Right cardiac atrium (tissue), 5 donors: ENCODE measurements around the gene SERTM2. TPM values are rescaled to one million over a fixed set of nuclear protein-coding genes. Genes with fewer than 3 reads are reported as not detected.

ENCODE experiments used
- ATAC-seq, 2 donors: fragments of 200-7000 bp; cut with Tn5 transposase; one replicate each; pipeline versions ENCODE4 v1.8.0 to v1.9.1; 2020; ENCODE audit warnings: moderate library complexity in 2 of 2, mild to moderate bottlenecking in 1 of 2
- DNase-seq, 3 donors: peaks; one replicate each; pipeline ENCODE4 v3.0.0-alpha.2; 2020
- H3K27ac ChIP-seq: one replicate; pipeline ENCODE4 v1.5.1; 2013; ENCODE audit warnings: mild to moderate bottlenecking, low read length, control low read depth, moderate library complexity
- H3K27me3 ChIP-seq: one replicate; pipeline ENCODE4 v1.6.1; 2013; ENCODE audit not compliant: control insufficient read depth, insufficient read depth
- H3K4me1 ChIP-seq: one replicate; pipeline ENCODE4 v1.6.1; 2013; ENCODE audit warnings: low read length; ENCODE audit not compliant: control insufficient read depth, insufficient read depth
- H3K4me3 ChIP-seq: one replicate; pipeline ENCODE4 v1.5.1; 2013; ENCODE audit warnings: low read length, control low read depth
- H3K9me3 ChIP-seq: one replicate; pipeline ENCODE4 v1.6.1; 2013; ENCODE audit warnings: low read length; ENCODE audit not compliant: control insufficient read depth
- WGBS: extraction: QIAGEN DNeasy Blood & Tissue Kit; methylation state at CpG from one replicate; pipeline ENCODE4 v1.1.7; 2013; 5-methylcytosine and 5-hydroxymethylcytosine counted together
- intact Hi-C, 4 donors: fragments of 100-400 bp; cut with DNase I; formaldehyde crosslinking; loops; one replicate each; pipeline versions ENCODE4 v1.11.0 to v1.14.0; 2022 to 2023
- polyA plus RNA-seq: library from polyadenylated mRNA; stranded (reverse); fragments of 200-250 nt; gene quantifications from one replicate; pipeline ENCODE4 v1.2.3, GENCODE V29; 2013
- total RNA-seq, 4 donors: library from RNA; stranded (reverse); fragmentation: NEBNext Ultra II Directional; extraction: Animal tissue kit (Norgen Biotek cat#: 25700); gene quantifications; one replicate each; pipeline ENCODE4 v1.2.1, GENCODE V29; 2021
- donor health status: healthy with polysubstance abuse.
- donor health status: DM: no; HTN: yes; CAD: no.
- donor health status: DM: no; HTN: no; CAD: no.
- donor health status: DM: no; HTN: yes; CAD: no; lungs with severe emphysema.
- donor health status: DM: yes; HTN: yes; CAD: no.

The SERTM2 gene
- total and polyA plus RNA-seq, 5 donors: not detected

- no peaks in the 10 kb centered on the region for H3K4me1 ChIP-seq
- no peak overlapping the region for H3K4me3 ChIP-seq
- DNase-seq (no peak), ATAC-seq (no peak)
- intact Hi-C loops: no loop called here
- 48% methylated on average over 3 of the region's 3 CpGs for WGBS
- no peaks in the 10 kb centered on the region for H3K9me3 ChIP-seq
- H3K27me3 ChIP-seq: no peaks in the 10 kb centered on the region
- no peak overlapping the region for H3K27ac ChIP-seq
Observed at GRCh38 chrX:111560801-111561200, 49.4 kb downstream of the SERTM2 start.

- no peaks in the 10 kb centered on the region for H3K4me1 ChIP-seq
- H3K4me3 ChIP-seq: no peak overlapping the region
- H3K27me3 ChIP-seq: no peaks in the 10 kb centered on the region
- no peak for ATAC-seq
- H3K27ac ChIP-seq: no peak overlapping the region
- WGBS: 53% methylated on average over 1 of the region's 1 CpG
- DNase-seq: no peak
- no peaks in the 10 kb centered on the region for H3K9me3 ChIP-seq
- intact Hi-C loops: no loop called here
Observed at GRCh38 chrX:111561851-111562250, 50.4 kb downstream of the SERTM2 start.

GRCh38 chrX:111567542-111568255 is 56.3 kb downstream of the SERTM2 start:
- Histone ChIP-seq H3K27ac (no peak overlapping the region), H3K27me3 (no peaks in the 10 kb centered on the region), H3K4me3 (no peak overlapping the region), H3K9me3 (no peaks in the 10 kb centered on the region), H3K4me1 (no peaks in the 10 kb centered on the region)
- no peak for DNase-seq
- 39% methylated on average over 6 of the region's 6 CpGs for WGBS
- no peak for ATAC-seq
- intact Hi-C loops: no loop called here

GRCh38 chrX:111568354-111568753 is 56.9 kb downstream of the SERTM2 start:
- 36% methylated on average over 4 of the region's 4 CpGs for WGBS
- H3K27me3 ChIP-seq: no peaks in the 10 kb centered on the region
- H3K9me3 ChIP-seq: no peaks in the 10 kb centered on the region
- H3K4me3 ChIP-seq: no peak overlapping the region
- H3K27ac ChIP-seq: no peak overlapping the region
- no peak for ATAC-seq
- H3K4me1 ChIP-seq: no peaks in the 10 kb centered on the region
- no peak for DNase-seq
- intact Hi-C loops: no loop called here

- no peaks in the 10 kb centered on the region for H3K27me3 ChIP-seq
- ATAC-seq (no peak), DNase-seq (no peak)
- intact Hi-C loops: no loop called here
- WGBS: 76% methylated on average over 1 of the region's 1 CpG
- no peaks in the 10 kb centered on the region for H3K9me3 ChIP-seq
- no peak overlapping the region for H3K27ac ChIP-seq
- H3K4me3 ChIP-seq: no peak overlapping the region
- H3K4me1 ChIP-seq: no peaks in the 10 kb centered on the region
Observed at GRCh38 chrX:111568817-111569216, 57.4 kb downstream of the SERTM2 start.

Other genes with a start within 250 kb of the SERTM2 start
- under 1 TPM in 1 of 4 donors, not detected in 3; 0.08 TPM for gene CAPN6, start 241.2 kb upstream of the SERTM2 start, total RNA-seq
- gene CAPN6, start 241.2 kb upstream of the SERTM2 start, polyA plus RNA-seq: 0.02 TPM
- under 1 TPM in 1 of 4 donors, not detected in 3; 0.06 TPM for gene DCX, start 99.5 kb upstream of the SERTM2 start, total RNA-seq
- not detected for gene DCX, start 99.5 kb upstream of the SERTM2 start, polyA plus RNA-seq
- gene ALG13, start 169.5 kb downstream of the SERTM2 start, total RNA-seq: 10 to 100 TPM; 20.9 to 25.8 (median 23.5) TPM
- 14.8 TPM for gene ALG13, start 169.5 kb downstream of the SERTM2 start, polyA plus RNA-seq